Fibroblast of lung (primary cell): Measurements from ENCODE around the gene LCORL.

ENCODE experiments used
- CTCF ChIP-seq, 2 donors: IDR thresholded peaks in 1 of 2; conservative IDR thresholded peaks in 1 of 2; 1 replicate in 1 of 2; 2 replicates in 1 of 2; pipeline ENCODE4 v1.5.1; 2011 to 2012; ENCODE audit warnings: low read length in 2 of 2, control low read depth in 1 of 2, inconsistent platforms in 1 of 2, low read depth in 1 of 2, mild to moderate bottlenecking in 1 of 2
- EZH2 ChIP-seq: IDR thresholded peaks from 2 replicates; pipeline ENCODE4 v1.5.1; 2012; ENCODE audit warnings: low read length, control low read depth, mild to moderate bottlenecking; ENCODE audit errors: missing control alignments

DNA sequence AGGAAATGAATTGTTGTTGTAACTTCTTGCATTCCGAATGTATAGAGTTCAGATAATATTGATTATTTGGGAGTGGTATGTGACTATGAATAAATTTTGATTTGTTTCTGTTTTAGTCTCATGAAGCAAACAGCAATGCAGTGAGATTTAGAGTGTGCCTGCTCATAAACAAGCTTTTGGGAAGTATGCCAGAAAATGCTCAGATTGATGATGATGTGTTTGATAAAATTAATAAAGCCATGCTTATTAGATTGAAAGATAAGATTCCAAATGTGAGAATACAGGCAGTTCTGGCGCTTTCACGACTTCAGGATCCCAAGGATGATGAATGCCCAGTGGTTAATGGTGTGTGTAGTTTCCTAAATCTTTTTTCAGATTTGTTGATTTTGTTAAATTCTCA is 208.8 kb downstream of the LCORL start:
- TF ChIP-seq CTCF (conservative IDR thresholded peaks at IDR 0.05 in 1 of 2, IDR thresholded peaks at IDR 0.05 in 1 of 2; ENCODE audit: low read depth in 1 of 2, low read length in 2 of 2), result no peak
- TF ChIP-seq EZH2, result no peak
